Measurements from ENCODE around the gene SUCLG1. TPM values are rescaled to one million over a fixed set of nuclear protein-coding genes. Genes with fewer than 3 reads are reported as not detected.

The SUCLG1 gene
- total and polyA plus RNA-seq, 2 of the 8 experiments (the other 6 are each of a cell fraction or from before 2014, with no cell fraction given) = 19.9 to 40.0 TPM

DNA sequence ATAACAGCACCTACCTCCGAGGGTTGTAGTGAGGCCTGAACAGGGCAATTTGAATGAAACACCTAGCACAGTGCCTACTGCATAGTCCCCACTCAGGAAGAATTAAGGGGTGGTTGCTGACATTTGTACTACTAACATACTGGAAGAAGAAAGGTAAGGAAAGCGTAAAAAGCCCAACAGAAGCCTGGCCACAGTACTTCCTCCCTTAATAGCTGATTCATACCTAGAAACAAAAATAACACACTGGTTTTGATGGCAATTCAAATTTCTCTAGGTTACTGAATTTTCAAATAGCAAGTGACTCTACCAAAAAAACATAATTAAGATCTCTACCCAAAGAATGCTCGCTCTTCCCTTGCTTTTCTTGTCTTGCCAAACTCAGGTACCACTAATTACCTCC lies 16.2 kb downstream of the SUCLG1 start (continued):
- TF ChIP-seq CTCF (IDR thresholded peaks at IDR 0.05; ENCODE audit: control extremely low read depth in 1 of 3, insufficient read depth in 1 of 3, low read depth in 1 of 3, low read length in 3 of 3) (no peak), SIX5 (IDR thresholded peaks at IDR 0.05; ENCODE audit: low read depth, low read length) (no peak), BACH1 (IDR thresholded peaks at IDR 0.05; ENCODE audit: low read length) (no peak), RAD21 (IDR thresholded peaks at IDR 0.05 in 1 of 2, conservative IDR thresholded peaks at IDR 0.05 in 1 of 2; ENCODE audit: low read depth in 2 of 2, low read length in 2 of 2) (no peak), PHF8 (conservative IDR thresholded peaks at IDR 0.05; ENCODE audit: low read depth, low read length) (no peak), POLR2A (IDR thresholded peaks at IDR 0.05; ENCODE audit: control extremely low read depth in 1 of 2, low read depth in 2 of 2, low read length in 2 of 2) (no peak), RXRA (IDR thresholded peaks at IDR 0.05; ENCODE audit: insufficient read depth, low read depth, low read length) (no peak), CTBP2 (IDR thresholded peaks at IDR 0.05; ENCODE audit: borderline replicate concordance, insufficient read depth, insufficient read length, low read length) (no peak), EGR1 (IDR thresholded peaks at IDR 0.05; ENCODE audit: borderline replicate concordance, low read depth, low read length) (no peak), YY1 (IDR thresholded peaks at IDR 0.05; ENCODE audit: low read depth, low read length) (no peak)

Data from H1 (cell line).